Activated B cell treated with CpG ODN at 0.5 μM for 24 hours (primary cell): ENCODE measurements around the gene JARID2. TPM values are rescaled to one million over a fixed set of nuclear protein-coding genes. Genes with fewer than 3 reads are reported as not detected.
A peak's percentile ranks its signal among the peaks of the same experiment; 100 is the strongest.

Source experiments
- ATAC-seq: fragments of 200-7000 bp; cut with Tn5 transposase; one replicate; pipeline ENCODE4 v1.10.0; 2021; ENCODE audit warnings: low read depth, mild to moderate bottlenecking, moderate library complexity
- CTCF ChIA-PET: fragments of 350-600 bp; sonication (Branson Sonifier 250); formaldehyde crosslinking; loops from one replicate; lab custom pipeline; 2021; ENCODE audit warnings: antibody characterized with exemption; lab: Charles Lee
- POLR2A ChIA-PET: fragments of 350-600 bp; sonication (Branson Sonifier 250); formaldehyde crosslinking; loops from one replicate; lab custom pipeline; 2021; ENCODE audit warnings: antibody characterized with exemption; lab: Charles Lee
- DNase-seq: peaks from one replicate; pipeline ENCODE4 v3.0.0; 2022
- H3K27ac Mint-ChIP-seq: one replicate; pipeline ENCODE4 v1.8.0; 2020; ENCODE audit warnings: mixed read lengths
- H3K27me3 Mint-ChIP-seq: one replicate; pipeline ENCODE4 v1.8.0; 2021; ENCODE audit warnings: mixed read lengths
- H3K36me3 Mint-ChIP-seq: one replicate; pipeline ENCODE4 v1.8.0; 2021; ENCODE audit warnings: low read depth, mixed read lengths
- H3K4me1 Mint-ChIP-seq: one replicate; pipeline ENCODE4 v1.8.0; 2021; ENCODE audit warnings: mixed read lengths
- H3K4me3 Mint-ChIP-seq: one replicate; pipeline ENCODE4 v1.8.0; 2020; ENCODE audit warnings: mild to moderate bottlenecking, mixed read lengths
- H3K9me3 Mint-ChIP-seq: one replicate; pipeline ENCODE4 v1.8.0; 2020; ENCODE audit warnings: mixed read lengths
- CTCF ChIP-seq: fragments of 200-600 bp; IDR thresholded peaks from one replicate; pipeline ENCODE4 v1.8.0; 2022; ENCODE audit warnings: antibody characterized with exemption, mild to moderate bottlenecking
- intact Hi-C: fragments of 100-400 bp; cut with micrococcal nuclease; formaldehyde crosslinking; loops from one replicate; pipeline ENCODE4 v1.15.1; 2024
- total RNA-seq: library from RNA; stranded (reverse); gene quantifications from 2 replicates; pipeline ENCODE4 v1.2.3, GENCODE V29; 2022

Gene JARID2
- total RNA-seq, 1 donor from 2014 or later, result 28.5 TPM

GRCh38 chr6:15335385-15335784 lies 89.5 kb downstream of the JARID2 start:
- intact Hi-C loops, result loop anchor here (5.0 kb wide), 1 partner anchor 42 kb away; no protein-coding TSS in a partner anchor
- H3K4me1 Mint-ChIP-seq, result peaks cover 88% of the 10 kb centered on the region
- H3K9me3 Mint-ChIP-seq, result no peaks in the 10 kb centered on the region
- no peaks in the 10 kb centered on the region for H3K27me3 Mint-ChIP-seq
- CTCF ChIA-PET, result no interaction called here
- H3K27ac Mint-ChIP-seq, result peak overlapping the region; percentile 56
- ATAC-seq, result no peak
- peaks cover 5% of the 10 kb centered on the region for H3K36me3 Mint-ChIP-seq
- no peak for TF ChIP-seq CTCF
- POLR2A ChIA-PET, result interaction anchor here (0.7 kb wide), 1 partner anchor 13 kb away, joined by 3 read pairs; no protein-coding TSS in a partner anchor
- no peak overlapping the region for H3K4me3 Mint-ChIP-seq
- no peak for DNase-seq

GRCh38 chr6:15335916-15336315 lies 90.0 kb downstream of the JARID2 start:
- no peak for TF ChIP-seq CTCF
- ChIA-PET CTCF (no interaction called here), POLR2A (interaction anchor here (0.6 to 0.8 kb wide), 4 partner anchors 10 to 677 kb away, joined by 3 to 7 read pairs (median 4); no protein-coding TSS in a partner anchor)
- DNase-seq (no peak), ATAC-seq (no peak)
- Mint-ChIP-seq H3K36me3 (peaks cover 5% of the 10 kb centered on the region), H3K4me1 (peaks cover 88% of the 10 kb centered on the region), H3K9me3 (no peaks in the 10 kb centered on the region), H3K27me3 (no peaks in the 10 kb centered on the region), H3K4me3 (no peak overlapping the region), H3K27ac (peak overlapping the region; percentile 56)
- intact Hi-C loops, result loop anchor here (5.0 kb wide), 1 partner anchor 41 kb away; no protein-coding TSS in a partner anchor

GRCh38 chr6:15336900-15337560 lies 91.2 kb downstream of the JARID2 start:
- Mint-ChIP-seq H3K27me3 (no peaks in the 10 kb centered on the region), H3K36me3 (peaks cover 5% of the 10 kb centered on the region), H3K9me3 (no peaks in the 10 kb centered on the region), H3K27ac (peak overlapping the region; percentile 46), H3K4me1 (peaks cover 88% of the 10 kb centered on the region), H3K4me3 (peak overlapping the region; percentile 13)
- no peak for TF ChIP-seq CTCF
- intact Hi-C loops, result loop anchor here (1.0 to 5.0 kb wide), 2 partner anchors 10 to 40 kb away; no protein-coding TSS in a partner anchor
- ChIA-PET CTCF (interaction anchor here (2.0 kb wide), 1 partner anchor 51 kb away, joined by 5 read pairs; no protein-coding TSS in a partner anchor), POLR2A (interaction anchor here (0.5 to 1.7 kb wide), 3 partner anchors 88 to 92 kb away, joined by 4 to 5 read pairs (median 5); partner anchors contain the start of gene JARID2)
- ATAC-seq, result no peak
- DNase-seq, result no peak

GRCh38 chr6:15337582-15337981 lies 91.7 kb downstream of the JARID2 start:
- Mint-ChIP-seq H3K4me1 (peaks cover 87% of the 10 kb centered on the region), H3K27ac (peak overlapping the region; percentile 27), H3K27me3 (no peaks in the 10 kb centered on the region), H3K36me3 (peaks cover 5% of the 10 kb centered on the region), H3K9me3 (no peaks in the 10 kb centered on the region), H3K4me3 (no peak overlapping the region)
- intact Hi-C loops, result loop anchor here (1.0 to 5.0 kb wide), 2 partner anchors 10 to 40 kb away; no protein-coding TSS in a partner anchor
- ATAC-seq, result no peak
- ChIA-PET POLR2A (interaction anchor here (0.6 to 1.7 kb wide), 4 partner anchors 14 to 92 kb away, joined by 4 to 5 read pairs (median 5); partner anchors contain the start of gene JARID2), CTCF (interaction anchor here (2.0 kb wide), 1 partner anchor 51 kb away, joined by 5 read pairs; no protein-coding TSS in a partner anchor)
- no peak for TF ChIP-seq CTCF
- no peak for DNase-seq

- Mint-ChIP-seq H3K4me1 (peaks cover 90% of the 10 kb centered on the region), H3K9me3 (no peaks in the 10 kb centered on the region), H3K27me3 (no peaks in the 10 kb centered on the region), H3K4me3 (no peak overlapping the region), H3K27ac (peak overlapping the region; percentile 25), H3K36me3 (peaks cover 5% of the 10 kb centered on the region)
- no peak for TF ChIP-seq CTCF
- ATAC-seq, result no peak
- intact Hi-C loops, result loop anchor here (5.0 kb wide), 1 partner anchor 39 kb away; no protein-coding TSS in a partner anchor
- no peak for DNase-seq
- ChIA-PET CTCF (interaction anchor here (2.0 kb wide), 1 partner anchor 50 kb away, joined by 5 read pairs; no protein-coding TSS in a partner anchor), POLR2A (interaction anchor here (0.5 to 1.7 kb wide), 3 partner anchors 61 to 536 kb away, joined by 4 to 5 read pairs (median 5); partner anchors contain the start of gene JARID2)
These were observed 92.6 kb downstream of the JARID2 start for GRCh38 chr6:15338476-15338875.
